ENCODE measurements around the gene IL17A. TPM values are rescaled to one million over a fixed set of nuclear protein-coding genes. Genes with fewer than 3 reads are reported as not detected.

The IL17A gene
- total RNA-seq, 1 donor from 2014 or later = not detected

DNA sequence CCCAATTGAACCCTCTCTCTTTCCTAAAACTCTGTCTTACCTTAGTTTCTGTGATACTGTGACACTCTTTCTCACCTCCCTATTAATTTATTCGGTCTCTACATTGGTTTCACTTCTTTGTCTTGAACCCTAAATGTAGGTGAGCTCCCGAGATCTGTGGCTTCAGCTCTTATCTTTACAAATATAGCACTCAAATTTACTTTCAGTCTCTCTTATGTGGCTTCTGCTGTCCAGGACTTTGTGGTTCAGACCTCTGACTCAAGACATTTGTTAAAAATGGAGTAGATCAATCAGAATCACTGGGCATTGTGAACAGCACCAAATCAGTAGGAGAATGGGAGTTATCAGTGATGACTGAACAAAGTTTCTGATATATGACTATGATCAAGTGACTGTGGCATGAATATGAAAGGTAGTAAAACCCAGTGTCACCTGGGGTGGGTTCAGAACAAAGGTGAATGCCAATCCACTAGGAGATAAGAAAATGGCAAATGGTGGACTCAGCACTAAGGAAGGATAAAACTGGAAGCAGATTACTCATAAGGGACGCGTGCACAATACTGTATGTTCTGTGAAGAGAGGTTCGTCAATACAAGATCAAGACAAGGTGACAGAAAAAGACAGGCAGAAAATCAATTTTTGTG, 30.9 kb downstream of the IL17A start:
- H3K9me3 ChIP-seq = no peaks in the 10 kb centered on the region
- no peak for TF ChIP-seq CTCF (IDR thresholded peaks at IDR 0.05)
- H3K4me1 ChIP-seq = no peaks in the 10 kb centered on the region
- H3K27me3 ChIP-seq (ENCODE audit: low read depth) = no peaks in the 10 kb centered on the region
- H3K27ac ChIP-seq = no peak overlapping the region
- ATAC-seq = no peak
- no peak for DNase-seq
- intact Hi-C loops (cut with DNase I) = no loop called here
- H3K4me3 ChIP-seq = no peak overlapping the region
- H3K36me3 ChIP-seq = no peaks in the 10 kb centered on the region

GRCh38 chr6:52217761-52218160, 31.6 kb downstream of the IL17A start:
- Histone ChIP-seq H3K9me3 (no peaks in the 10 kb centered on the region), H3K27me3 (ENCODE audit: low read depth) (no peaks in the 10 kb centered on the region), H3K4me3 (no peak overlapping the region), H3K36me3 (no peaks in the 10 kb centered on the region), H3K27ac (no peak overlapping the region), H3K4me1 (no peaks in the 10 kb centered on the region)
- intact Hi-C loops (cut with DNase I) = no loop called here
- ATAC-seq (no peak), DNase-seq (no peak)
- TF ChIP-seq CTCF (IDR thresholded peaks at IDR 0.05) = no peak

GRCh38 chr6:52221302-52221701, 35.1 kb downstream of the IL17A start:
- no peak for TF ChIP-seq CTCF (IDR thresholded peaks at IDR 0.05)
- Histone ChIP-seq H3K27ac (no peak overlapping the region), H3K36me3 (no peaks in the 10 kb centered on the region), H3K4me3 (no peak overlapping the region), H3K4me1 (no peaks in the 10 kb centered on the region), H3K9me3 (no peaks in the 10 kb centered on the region), H3K27me3 (ENCODE audit: low read depth) (no peaks in the 10 kb centered on the region)
- intact Hi-C loops (cut with DNase I) = no loop called here
- no peak for DNase-seq
- ATAC-seq = no peak

- TF ChIP-seq CTCF (IDR thresholded peaks at IDR 0.05) = no peak
- Histone ChIP-seq H3K4me3 (no peak overlapping the region), H3K27ac (no peak overlapping the region), H3K27me3 (ENCODE audit: low read depth) (no peaks in the 10 kb centered on the region), H3K4me1 (no peaks in the 10 kb centered on the region), H3K9me3 (no peaks in the 10 kb centered on the region), H3K36me3 (no peaks in the 10 kb centered on the region)
- intact Hi-C loops (cut with DNase I) = no loop called here
- ATAC-seq (no peak), DNase-seq (no peak)
These were observed 41.3 kb downstream of the IL17A start for GRCh38 chr6:52227495-52227894.

DNA sequence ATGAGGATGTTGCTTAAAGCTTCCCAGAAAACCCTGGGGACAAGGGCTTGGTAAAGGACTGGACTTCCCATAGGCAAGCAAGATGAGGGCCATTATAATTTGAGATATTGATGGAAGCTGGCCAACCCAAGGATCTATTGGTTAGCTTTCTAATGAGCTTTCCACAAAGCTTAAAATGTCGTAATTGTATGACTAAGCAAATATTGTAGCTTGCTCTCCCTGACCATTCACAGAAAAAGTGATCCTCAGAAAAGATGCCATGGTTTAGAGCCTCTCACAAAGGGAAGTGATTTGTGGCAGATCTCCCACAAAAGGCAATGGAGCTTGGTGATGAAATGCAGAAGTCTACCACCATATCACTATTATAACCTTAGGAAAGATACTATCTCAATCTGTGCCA, 44.5 kb downstream of the IL17A start:
- TF ChIP-seq CTCF (IDR thresholded peaks at IDR 0.05) = no peak
- no peak overlapping the region for H3K4me3 ChIP-seq
- intact Hi-C loops (cut with DNase I) = no loop called here
- H3K27me3 ChIP-seq (ENCODE audit: low read depth) = no peaks in the 10 kb centered on the region
- H3K27ac ChIP-seq = no peak overlapping the region
- no peak for DNase-seq
- no peaks in the 10 kb centered on the region for H3K36me3 ChIP-seq
- H3K9me3 ChIP-seq = no peaks in the 10 kb centered on the region
- ATAC-seq = no peak
- H3K4me1 ChIP-seq = no peaks in the 10 kb centered on the region

Data from lower lobe of right lung (tissue), 2 donors.